SK-N-SH (cell line): ENCODE measurements around the gene SHCBP1L. TPM values are rescaled to one million over a fixed set of nuclear protein-coding genes. Genes with fewer than 3 reads are reported as not detected.

Source experiments
- CTCF ChIA-PET: fragments of 300-600, 350-600 bp; formaldehyde crosslinking; extraction: SDS; loops from one replicate; lab custom pipeline; 2021; lab: Yijun Ruan, JAX
- POLR2A ChIA-PET: fragments of 350-600 bp; sonication (Branson Sonifier 250); formaldehyde crosslinking; extraction: SDS; loops from one replicate; lab custom pipeline; 2020; ENCODE audit warnings: antibody characterized with exemption, inconsistent platforms; lab: Yijun Ruan, JAX
- DNase-seq: peaks from one replicate; pipeline ENCODE4 v3.0.0; 2012
- H2AFZ ChIP-seq: fragments of 200-600 bp; sonication (generic); 2 replicates; pipeline ENCODE4 v1.8.1; 2016; ENCODE audit warnings: antibody characterized with exemption, mild to moderate bottlenecking, low read depth
- H3F3A ChIP-seq: fragments of 200-600 bp; sonication (generic); replicated peaks from 2 replicates; pipeline ENCODE3; 2016; ENCODE audit warnings: antibody characterized with exemption, mild to moderate bottlenecking; ENCODE audit not compliant: insufficient read depth
- H3K27ac ChIP-seq, 2 experiments: fragments of 200-500 bp in 1 of 2; fragments of 200-600 bp in 1 of 2; sonication (Bioruptor generic) in 1 of 2; sonication (generic), shearing (Covaris generic) in 1 of 2; 2 replicates each; pipeline versions ENCODE4 v1.5.1 to v1.6.1; 2014 to 2016; ENCODE audit warnings: low read depth in 2 of 2, inconsistent platforms in 1 of 2, low read length in 1 of 2, mild to moderate bottlenecking in 1 of 2, mixed read lengths in 1 of 2
- H3K27me3 ChIP-seq: fragments of 200-600 bp; sonication (generic), shearing (Covaris generic); 2 replicates; pipeline ENCODE4 v1.6.1; 2016; ENCODE audit warnings: mixed run types; ENCODE audit not compliant: insufficient read depth
- H3K36me3 ChIP-seq, 2 experiments: fragments of 200-500 bp in 1 of 2; fragments of 200-600 bp in 1 of 2; sonication (Bioruptor generic) in 1 of 2; sonication (generic) in 1 of 2; replicated peaks in 1 of 2; 2 replicates each; pipeline versions ENCODE3 to v1.5.1; 2014 to 2016; ENCODE audit warnings: low read length in 1 of 2, mild to moderate bottlenecking in 1 of 2; ENCODE audit not compliant: insufficient read depth in 2 of 2, control insufficient read depth in 1 of 2
- H3K4me1 ChIP-seq, 2 experiments: fragments of 200-500 bp in 1 of 2; fragments of 200-600 bp in 1 of 2; sonication (Bioruptor generic) in 1 of 2; sonication (generic), shearing (Covaris generic) in 1 of 2; 2 replicates each; pipeline versions ENCODE4 v1.5.1 to v1.6.1; 2014 to 2016; ENCODE audit warnings: low read depth in 1 of 2, low read length in 1 of 2, mixed run types in 1 of 2; ENCODE audit not compliant: insufficient read depth in 2 of 2, control insufficient read depth in 1 of 2
- H3K4me2 ChIP-seq: fragments of 200-600 bp; sonication (generic), shearing (Covaris generic); 2 replicates; pipeline ENCODE4 v1.6.1; 2017; ENCODE audit warnings: mixed run types
- H3K4me3 ChIP-seq, 2 experiments: fragments of 200-500 bp in 1 of 2; fragments of 200-600 bp in 1 of 2; sonication (Bioruptor generic) in 1 of 2; sonication (generic), shearing (Covaris generic) in 1 of 2; 2 replicates each; pipeline versions ENCODE4 v1.5.1 to v1.8.1; 2014 to 2016; ENCODE audit warnings: low read depth in 2 of 2, inconsistent platforms in 1 of 2, low read length in 1 of 2, mild to moderate bottlenecking in 1 of 2, mixed read lengths in 1 of 2, moderate library complexity in 1 of 2
- H3K79me2 ChIP-seq: fragments of 200-600 bp; sonication (generic); 2 replicates; pipeline ENCODE4 v1.8.1; 2017; ENCODE audit warnings: mild to moderate bottlenecking; ENCODE audit not compliant: insufficient read depth
- H3K9ac ChIP-seq: fragments of 200-600 bp; sonication (generic); 2 replicates; pipeline ENCODE4 v1.6.1; 2017; ENCODE audit warnings: mixed run types
- H3K9me2 ChIP-seq: fragments of 200-600 bp; sonication (generic); 2 replicates; pipeline ENCODE4 v1.6.1; 2017; ENCODE audit warnings: mixed run types
- H3K9me3 ChIP-seq: fragments of 200-600 bp; sonication (generic); 2 replicates; pipeline ENCODE4 v1.6.1; 2017; ENCODE audit warnings: mixed run types, mild to moderate bottlenecking, moderate library complexity
- H4K20me1 ChIP-seq: fragments of 200-600 bp; sonication (generic); 2 replicates; pipeline ENCODE4 v1.6.1; 2017; ENCODE audit warnings: mild to moderate bottlenecking, mixed run types; ENCODE audit not compliant: insufficient read depth
- EZH2phosphoT487 ChIP-seq: fragments of 200-600 bp; sonication (generic); IDR thresholded peaks from 2 replicates; pipeline ENCODE4 v1.6.1; 2017; ENCODE audit warnings: low read depth, mixed run types, mild to moderate bottlenecking, antibody characterized with exemption, moderate library complexity, borderline replicate concordance
- FOXM1 ChIP-seq: IDR thresholded peaks from 2 replicates; pipeline ENCODE4 v1.4.0; 2012; ENCODE audit warnings: low read depth, mild to moderate bottlenecking
- GATA2 ChIP-seq: sonication (generic); formaldehyde crosslinking; IDR thresholded peaks from 2 replicates; pipeline ENCODE4 v1.5.0; 2020; ENCODE audit warnings: mild to moderate bottlenecking, missing genetic modification reagents
- JUND ChIP-seq: IDR thresholded peaks from 2 replicates; pipeline ENCODE4 v1.4.0; 2012
- MXI1 ChIP-seq: IDR thresholded peaks from 2 replicates; pipeline ENCODE4 v1.6.1; 2012; ENCODE audit warnings: mild to moderate bottlenecking, low read depth, low read length, improper control_type of control experiment
- POLR2AphosphoS5 ChIP-seq: IDR thresholded peaks from 2 replicates; pipeline ENCODE4 v1.6.1; 2012; ENCODE audit warnings: low read depth, low read length
- RCOR1 ChIP-seq: fragments of 150-350 bp; IDR thresholded peaks from 2 replicates; pipeline ENCODE4 v1.6.1; 2017; ENCODE audit warnings: antibody characterized with exemption, low read length
- REST ChIP-seq: IDR thresholded peaks from 2 replicates; pipeline ENCODE4 v1.6.1; 2012; ENCODE audit warnings: mild to moderate bottlenecking, low read depth, low read length, moderate library complexity
- RFX5 ChIP-seq: IDR thresholded peaks from 2 replicates; pipeline ENCODE4 v1.6.1; 2012; ENCODE audit warnings: mild to moderate bottlenecking, improper control_type of control experiment, low read length
- RXRA ChIP-seq: IDR thresholded peaks from 2 replicates; pipeline ENCODE4 v1.4.0; 2012; ENCODE audit warnings: low read depth, mild to moderate bottlenecking, borderline replicate concordance
- SMC3 ChIP-seq: IDR thresholded peaks from 2 replicates; pipeline ENCODE4 v1.6.1; 2012; ENCODE audit warnings: low read depth, low read length, improper control_type of control experiment
- TAF1 ChIP-seq: IDR thresholded peaks from 2 replicates; pipeline ENCODE4 v1.6.1; 2012; ENCODE audit warnings: low read depth, mild to moderate bottlenecking, low read length, moderate library complexity, borderline replicate concordance
- TCF12 ChIP-seq: IDR thresholded peaks from 2 replicates; pipeline ENCODE4 v1.4.0; 2012
- WGBS: methylation state at CpG from one replicate; pipeline ENCODE4 v1.1.6; 2017; ENCODE audit warnings: low lambda C conversion rate; 5-methylcytosine and 5-hydroxymethylcytosine counted together
- polyA plus RNA-seq, 3 experiments: library from polyadenylated mRNA; depleted of rRNA; stranded (reverse); fragments of >200 nt; gene quantifications; 2 replicates each; pipeline ENCODE4 v1.2.3, GENCODE V29; 2012
- TF ChIP-seq, protein P1 (sequence below): IDR thresholded peaks from 2 replicates; pipeline ENCODE4 v1.4.0; 2012; ENCODE audit warnings: low read depth

The SHCBP1L gene
- polyA plus RNA-seq, 1 of the 3 experiments (the other 2 are of a cell fraction), result not detected

DNA sequence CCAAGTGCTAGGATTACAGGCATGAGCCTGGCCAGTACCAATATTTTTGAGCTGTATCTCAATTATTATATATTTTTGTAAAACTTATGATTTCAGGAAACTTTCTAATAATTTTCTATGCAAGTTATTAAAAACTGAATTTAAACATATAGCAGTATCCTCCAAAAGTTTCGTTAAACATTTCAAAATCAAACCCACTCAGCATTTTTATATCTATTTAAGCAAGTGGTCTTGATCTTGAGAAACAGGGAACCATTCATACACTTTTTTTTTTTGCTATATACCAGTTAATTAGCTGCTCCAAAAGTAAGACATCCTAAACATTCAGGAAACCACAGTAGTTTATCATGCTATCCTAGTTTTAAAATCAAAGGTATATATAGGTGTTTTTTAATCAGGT, 22.0 kb downstream of the SHCBP1L start:
- Histone ChIP-seq H3K79me2 (no peaks in the 10 kb centered on the region), H3K9me3 (peaks cover 7% of the 10 kb centered on the region; the same call in 1 of the 2 replicates), H4K20me1 (no peaks in the 10 kb centered on the region), H3K27ac (no peak overlapping the region), H3K9ac (no peak overlapping the region), H3K4me1 (no peaks in the 10 kb centered on the region; a peak in 1 of 4 replicates), H3K36me3 (no peaks in the 10 kb centered on the region), H3K4me3 (no peak overlapping the region), H3K4me2 (no peak overlapping the region), H3K27me3 (no peaks in the 10 kb centered on the region), H3K9me2 (no peaks in the 10 kb centered on the region), H3F3A (no peaks in the 10 kb centered on the region), H2AFZ (no peak overlapping the region)
- TF ChIP-seq MXI1 (no peak), FOXM1 (no peak), POLR2AphosphoS5 (no peak), SMC3 (no peak), TAF1 (no peak), EZH2phosphoT487 (no peak), GATA2 (CRISPR knock-in tag) (no peak), REST (no peak), RCOR1 (no peak)
- TF ChIP-seq, protein P1, sequence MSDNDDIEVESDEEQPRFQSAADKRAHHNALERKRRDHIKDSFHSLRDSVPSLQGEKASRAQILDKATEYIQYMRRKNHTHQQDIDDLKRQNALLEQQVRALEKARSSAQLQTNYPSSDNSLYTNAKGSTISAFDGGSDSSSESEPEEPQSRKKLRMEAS, result no peak
- 16% methylated on average over 1 of the region's 1 CpG for WGBS
- ChIA-PET POLR2A (no interaction called here), CTCF (interaction anchor here (0.7 to 0.9 kb wide), 2 partner anchors 32 to 609 kb away, joined by 3 read pairs; no protein-coding TSS in a partner anchor)
- no peak for DNase-seq

DNA sequence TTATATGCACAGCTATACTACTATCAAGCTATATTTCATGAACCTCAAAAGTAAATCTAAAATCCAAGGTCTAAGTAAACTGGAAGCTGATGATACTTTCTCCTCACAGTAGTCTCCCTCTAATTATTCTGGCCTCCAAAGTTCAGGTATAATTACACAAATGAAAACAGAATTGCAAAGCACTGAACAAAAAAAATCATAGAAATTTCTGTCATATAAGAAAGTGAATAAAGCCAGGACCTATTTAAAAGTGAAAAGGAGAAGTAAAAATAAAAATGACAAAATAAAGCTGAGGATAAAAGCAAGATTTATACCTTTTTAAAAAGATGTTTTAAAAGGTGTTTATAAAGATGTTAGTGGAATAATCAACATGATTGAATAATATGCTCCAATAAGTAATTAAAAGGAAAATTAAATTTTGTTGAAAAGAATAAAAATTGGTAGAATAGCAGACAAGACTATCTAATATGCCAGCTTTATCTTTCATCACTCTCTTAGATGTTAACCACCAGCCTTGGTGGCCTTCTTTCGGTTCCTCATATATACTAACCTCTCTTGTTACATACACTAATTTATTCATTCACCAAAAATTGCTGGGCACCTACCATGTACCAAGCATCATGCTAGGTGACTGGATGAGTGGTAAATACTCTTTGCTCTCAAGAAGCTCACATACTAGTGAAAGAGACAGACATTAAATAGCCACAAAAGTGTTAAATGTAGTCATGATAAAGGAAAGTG, 25.1 kb downstream of the SHCBP1L start:
- ChIA-PET CTCF (no interaction called here), POLR2A (no interaction called here)
- Histone ChIP-seq H2AFZ (no peak overlapping the region), H3K27me3 (no peaks in the 10 kb centered on the region; the same call in 1 of the 2 replicates), H3K9me3 (peaks cover 7% of the 10 kb centered on the region; the same call in 1 of the 2 replicates), H3K9me2 (no peaks in the 10 kb centered on the region), H3F3A (no peaks in the 10 kb centered on the region), H3K79me2 (no peaks in the 10 kb centered on the region), H3K27ac (no peak overlapping the region), H3K36me3 (no peaks in the 10 kb centered on the region), H3K4me2 (no peak overlapping the region), H4K20me1 (no peaks in the 10 kb centered on the region), H3K4me3 (no peak overlapping the region), H3K9ac (no peak overlapping the region), H3K4me1 (no peaks in the 10 kb centered on the region; a peak in 1 of 4 replicates)
- 64% methylated on average over 1 of the region's 1 CpG for WGBS
- no peak for DNase-seq
- no peak for TF ChIP-seq RFX5
- no peak for TF ChIP-seq TCF12
- no peak for TF ChIP-seq GATA2 (CRISPR knock-in tag)
- no peak for TF ChIP-seq JUND
- TF ChIP-seq RXRA, result no peak
